Muscle of back (tissue), 10 donors: ENCODE results near the gene TMEM150A. TPM values are rescaled to one million over a fixed set of nuclear protein-coding genes. Genes with fewer than 3 reads are reported as not detected.

Experiments
- polyA plus RNA-seq, 10 donors: library from polyadenylated mRNA; unstranded; fragments of 120-200 nt; gene quantifications; one replicate each; pipeline ENCODE4 v1.2.1, GENCODE V29; 2013; ENCODE audit not compliant: insufficient read length in 10 of 10

Gene TMEM150A
- polyA plus RNA-seq, 10 donors = 7.5 to 12.6 (median 8.4) TPM

Other genes with a start within 250 kb of the TMEM150A start
- 10 to 100 TPM; 12.1 to 17.8 (median 15.5) TPM for gene RETSAT, start 248.2 kb downstream of the TMEM150A start, polyA plus RNA-seq
- gene ELMOD3, start 247.9 kb downstream of the TMEM150A start, polyA plus RNA-seq = 10 to 100 TPM; 11.1 to 21.3 (median 13.8) TPM
- 10 to 100 TPM in 9 of 10 donors, 1 to 10 TPM in 1; 8.1 to 48.6 (median 20.4) TPM for gene CAPG, start 192.3 kb downstream of the TMEM150A start, polyA plus RNA-seq
- gene SH2D6, start 184.0 kb downstream of the TMEM150A start, polyA plus RNA-seq = 1 to 10 TPM in 1 of 10 donors, under 1 TPM in 9; 0.21 to 1.2 (median 0.65) TPM
- 100 to 1,000 TPM; 153 to 268 (median 198) TPM for gene MAT2A, start 63.5 kb downstream of the TMEM150A start, polyA plus RNA-seq
- 10 to 100 TPM; 20.0 to 26.3 (median 23.5) TPM for gene GGCX, start 41.2 kb downstream of the TMEM150A start, polyA plus RNA-seq
- gene VAMP8, start 25.1 kb downstream of the TMEM150A start, polyA plus RNA-seq = 10 to 100 TPM in 9 of 10 donors, 1 to 10 TPM in 1; 8.0 to 18.6 (median 13.2) TPM
- gene VAMP5, start 18.3 kb downstream of the TMEM150A start, polyA plus RNA-seq = 10 to 100 TPM; 27.2 to 48.3 (median 36.8) TPM
- 10 to 100 TPM; 51.6 to 66.6 (median 57.7) TPM for gene RNF181, start 7.0 kb downstream of the TMEM150A start, polyA plus RNA-seq
- gene C2orf68, start 9.4 kb upstream of the TMEM150A start, polyA plus RNA-seq = 10 to 100 TPM; 35.9 to 51.2 (median 43.6) TPM
- gene USP39, start 13.5 kb upstream of the TMEM150A start, polyA plus RNA-seq = 10 to 100 TPM; 33.0 to 46.2 (median 42.5) TPM
- under 1 TPM in 2 of 10 donors, not detected in 8; 0.08 TPM for gene SFTPB, start 65.5 kb upstream of the TMEM150A start, polyA plus RNA-seq
- gene GNLY, start 91.7 kb upstream of the TMEM150A start, polyA plus RNA-seq = 1 to 10 TPM in 5 of 10 donors, under 1 TPM in 5; 0.50 to 3.6 (median 1.0) TPM
- gene ATOH8, start 151.3 kb upstream of the TMEM150A start, polyA plus RNA-seq = 10 to 100 TPM; 11.9 to 17.7 (median 16.2) TPM